Uterus (tissue), 4 donors: Measurements from ENCODE around the gene IL26. TPM values are rescaled to one million over a fixed set of nuclear protein-coding genes. Genes with fewer than 3 reads are reported as not detected.

Source experiments
- DNase-seq, 2 donors: peaks; one replicate each; pipeline ENCODE4 v3.0.0-alpha.2; 2019 to 2020
- H3K27ac ChIP-seq, 2 donors: fragments of 200-600 bp; sonication (generic); 1 replicate in 1 of 2; 2 replicates in 1 of 2; pipeline ENCODE4 v1.5.1; 2016 to 2018
- H3K27me3 ChIP-seq, 2 donors: fragments of 200-600 bp; sonication (generic); one replicate each; pipeline ENCODE4 v1.5.1; 2018 to 2019; ENCODE audit warnings: control low read depth in 1 of 2
- H3K36me3 ChIP-seq, 2 donors: fragments of 200-600 bp; sonication (generic); one replicate each; pipeline ENCODE4 v1.5.1; 2019; ENCODE audit warnings: control low read depth in 1 of 2
- H3K4me1 ChIP-seq, 2 donors: fragments of 200-600 bp; sonication (generic); one replicate each; pipeline ENCODE4 v1.5.1; 2018 to 2019; ENCODE audit warnings: control low read depth in 1 of 2
- H3K4me3 ChIP-seq, 2 donors: fragments of 200-600 bp; sonication (generic); 1 replicate in 1 of 2; 2 replicates in 1 of 2; pipeline ENCODE4 v1.5.1; 2018 to 2019; ENCODE audit warnings: mild to moderate bottlenecking in 1 of 2
- H3K9me3 ChIP-seq, 2 donors: fragments of 200-600 bp; sonication (generic); one replicate each; pipeline ENCODE4 v1.5.1; 2019; ENCODE audit warnings: control low read depth in 1 of 2
- CTCF ChIP-seq, 4 experiments: fragments of 200-600 bp in 2 of 4; fragments of 450-650 bp in 2 of 4; sonication (generic) in 2 of 4; IDR thresholded peaks; one replicate each; pipeline ENCODE4 v1.5.1; 2016 to 2019; ENCODE audit warnings: antibody characterized with exemption in 4 of 4, mild to moderate bottlenecking in 2 of 4, moderate library complexity in 1 of 4
- POLR2A ChIP-seq, 2 donors: fragments of 450-650 bp; IDR thresholded peaks; one replicate each; pipeline ENCODE4 v1.6.1; 2016; ENCODE audit warnings: antibody characterized with exemption in 2 of 2, mild to moderate bottlenecking in 1 of 2, moderate library complexity in 1 of 2
- intact Hi-C: fragments of 100-400 bp; cut with DNase I; formaldehyde crosslinking; loops from one replicate; pipeline ENCODE4 v1.15.1; 2023; ENCODE audit warnings: low total_unique reads
- total RNA-seq, 4 donors: library from RNA; depleted of rRNA in 3 of 4; stranded (reverse); fragments of >200 nt in 3 of 4; gene quantifications; one replicate each; pipeline versions ENCODE4 v1.1.0 to v1.2.4, GENCODE V29; 2014 to 2023
- donor health status: DM: yes; HTN: yes; CAD: no.

The IL26 gene
- total RNA-seq, 4 donors from 2014 or later, result not detected

- intact Hi-C loops, result no loop called here
- no peaks in the 10 kb centered on the region for H3K9me3 ChIP-seq
- H3K27me3 ChIP-seq, result no peaks in the 10 kb centered on the region
- H3K4me1 ChIP-seq, result peaks cover 0 to 5% of the 10 kb centered on the region in 2 donors
- peak overlapping the region; percentile 69 to 81 for H3K27ac ChIP-seq
- no peak overlapping the region for H3K4me3 ChIP-seq
- TF ChIP-seq CTCF (IDR thresholded peaks at IDR 0.05), result no peak
- no peak for TF ChIP-seq POLR2A (IDR thresholded peaks at IDR 0.05)
- no peaks in the 10 kb centered on the region for H3K36me3 ChIP-seq
- peak; percentile 41 to 50 for DNase-seq
Observed at GRCh38 chr12:68240079-68240478, 14.5 kb upstream of the IL26 start.

- peak overlapping the region; percentile 69 to 81 for H3K27ac ChIP-seq
- H3K27me3 ChIP-seq, result no peaks in the 10 kb centered on the region
- no peak overlapping the region for H3K4me3 ChIP-seq
- no peaks in the 10 kb centered on the region for H3K9me3 ChIP-seq
- H3K4me1 ChIP-seq, result peaks cover 0 to 5% of the 10 kb centered on the region in 2 donors
- H3K36me3 ChIP-seq, result no peaks in the 10 kb centered on the region
- no peak for DNase-seq
- TF ChIP-seq CTCF (IDR thresholded peaks at IDR 0.05) (no peak), POLR2A (IDR thresholded peaks at IDR 0.05) (no peak)
- intact Hi-C loops, result no loop called here
Observed at GRCh38 chr12:68239309-68239982, 13.8 kb upstream of the IL26 start.

DNA sequence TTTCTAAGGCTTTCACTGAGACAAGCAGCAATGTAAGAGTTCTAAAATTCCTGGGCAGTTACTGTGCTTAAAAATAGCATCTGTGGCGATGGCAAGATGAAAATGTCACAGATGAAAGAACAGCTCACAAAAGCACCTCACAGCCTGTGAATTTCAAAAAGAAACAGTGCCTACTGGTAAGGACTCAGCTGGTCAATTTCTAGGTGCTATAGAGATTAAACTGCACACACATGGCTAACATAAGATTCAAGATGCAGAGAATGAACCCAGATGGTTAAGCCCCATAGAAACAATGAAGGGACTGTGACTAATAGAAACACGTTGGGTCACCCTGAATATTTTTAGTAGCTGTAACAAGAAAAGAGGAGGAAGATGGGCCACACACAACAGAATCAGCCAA, 12.0 kb upstream of the IL26 start:
- intact Hi-C loops, result no loop called here
- DNase-seq, result no peak
- TF ChIP-seq CTCF (IDR thresholded peaks at IDR 0.05) (no peak), POLR2A (IDR thresholded peaks at IDR 0.05) (no peak)
- Histone ChIP-seq H3K36me3 (no peaks in the 10 kb centered on the region), H3K27me3 (no peaks in the 10 kb centered on the region), H3K4me3 (no peak overlapping the region), H3K27ac (peak overlapping the region; percentile 49 to 51), H3K4me1 (peaks cover 0 to 5% of the 10 kb centered on the region in 2 donors), H3K9me3 (no peaks in the 10 kb centered on the region)

- DNase-seq, result no peak
- H3K27me3 ChIP-seq, result no peaks in the 10 kb centered on the region
- intact Hi-C loops, result no loop called here
- H3K27ac ChIP-seq, result peak overlapping the region; percentile 49 to 51
- TF ChIP-seq POLR2A (IDR thresholded peaks at IDR 0.05), result no peak
- TF ChIP-seq CTCF (IDR thresholded peaks at IDR 0.05), result peak; percentile 20 to 43 (median 21)
- no peaks in the 10 kb centered on the region for H3K9me3 ChIP-seq
- H3K4me3 ChIP-seq, result peak overlapping the region in 1 of 2 donors; percentile 13
- H3K4me1 ChIP-seq, result peaks cover 0 to 5% of the 10 kb centered on the region in 2 donors
- no peaks in the 10 kb centered on the region for H3K36me3 ChIP-seq
Observed at GRCh38 chr12:68237078-68237477, 11.5 kb upstream of the IL26 start.

DNA sequence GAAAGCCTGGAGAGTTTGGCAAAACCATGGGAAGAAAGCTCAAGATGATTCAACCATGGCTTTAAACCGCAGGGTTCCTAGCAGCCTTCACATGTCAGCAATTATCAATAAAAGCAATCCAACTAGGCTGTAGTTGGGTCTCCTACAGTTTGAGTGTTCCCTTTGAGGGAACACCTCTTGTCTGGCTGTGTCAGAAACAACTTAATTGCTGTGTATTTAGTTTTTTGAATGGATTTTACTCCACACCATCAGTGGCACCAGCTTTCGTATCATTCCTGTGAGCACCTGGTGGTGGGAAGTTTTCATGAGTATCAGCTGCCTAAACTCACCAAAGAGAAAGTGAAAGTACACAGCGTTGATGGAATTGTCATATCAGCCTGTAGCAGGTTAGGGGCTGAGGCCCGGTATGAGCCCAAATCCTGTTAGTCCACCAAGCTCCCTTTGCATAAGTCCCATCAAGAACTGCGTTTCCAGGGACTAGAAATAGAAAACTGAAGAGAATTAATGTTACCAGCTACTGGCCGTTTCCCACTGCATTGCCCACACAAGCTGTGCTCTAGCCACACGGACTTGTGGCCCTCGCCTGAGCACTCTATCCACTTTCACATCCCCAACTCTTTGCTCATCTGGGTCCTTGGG, 10.9 kb upstream of the IL26 start:
- DNase-seq, result no peak
- H3K4me3 ChIP-seq, result peak overlapping the region in 1 of 2 donors; percentile 13
- intact Hi-C loops, result no loop called here

More for the DNA sequence above, 10.9 kb upstream of the IL26 start:
- H3K27me3 ChIP-seq, result no peaks in the 10 kb centered on the region
- H3K9me3 ChIP-seq, result no peaks in the 10 kb centered on the region
- H3K36me3 ChIP-seq, result no peaks in the 10 kb centered on the region
- H3K27ac ChIP-seq, result peak overlapping the region; percentile 49 to 51
- peaks cover 0 to 5% of the 10 kb centered on the region in 2 donors for H3K4me1 ChIP-seq
- TF ChIP-seq CTCF (IDR thresholded peaks at IDR 0.05) (no peak), POLR2A (IDR thresholded peaks at IDR 0.05) (no peak)
